GM19023 (cell line): Measurements from ENCODE around the gene CCDC85C.

Source experiments
- ATAC-seq: cut with Tn5 transposase; IDR thresholded peaks from one replicate; pipeline ENCODE4 v1.9.1; 2021; ENCODE audit warnings: mild to moderate bottlenecking, moderate library complexity; ENCODE audit not compliant: unreplicated experiment

CCDC85C gene

DNA sequence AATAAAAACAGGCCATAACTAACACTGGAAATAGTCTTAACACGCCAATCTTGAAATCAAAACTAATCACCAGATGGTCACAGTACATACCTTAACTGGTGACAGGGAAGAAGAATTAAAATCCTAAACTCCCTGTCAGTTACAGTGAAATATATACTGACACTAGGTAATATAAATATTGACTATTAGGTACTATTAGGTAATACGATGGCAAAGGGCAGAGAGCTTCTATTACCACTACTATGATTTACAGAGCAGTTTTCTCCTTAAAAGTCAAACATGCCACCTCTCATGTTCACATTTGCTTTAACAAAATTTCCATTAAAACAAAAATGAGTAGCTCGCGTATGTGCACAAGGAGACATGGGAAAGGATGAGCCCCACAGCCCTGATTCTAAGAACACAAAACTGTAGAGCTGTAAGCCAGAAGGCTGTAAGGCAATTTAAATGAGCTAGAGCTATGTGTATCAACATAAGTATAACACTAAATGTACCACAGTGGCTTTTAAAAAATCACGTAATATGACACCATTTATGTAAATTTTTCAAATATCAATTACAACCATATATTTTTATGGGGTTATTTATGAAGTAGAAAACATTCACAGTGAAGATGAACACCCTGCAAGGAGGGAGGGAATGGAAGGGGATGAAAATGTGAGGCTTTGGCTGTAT, 142.5 kb downstream of the CCDC85C start:
- no peak for ATAC-seq

DNA sequence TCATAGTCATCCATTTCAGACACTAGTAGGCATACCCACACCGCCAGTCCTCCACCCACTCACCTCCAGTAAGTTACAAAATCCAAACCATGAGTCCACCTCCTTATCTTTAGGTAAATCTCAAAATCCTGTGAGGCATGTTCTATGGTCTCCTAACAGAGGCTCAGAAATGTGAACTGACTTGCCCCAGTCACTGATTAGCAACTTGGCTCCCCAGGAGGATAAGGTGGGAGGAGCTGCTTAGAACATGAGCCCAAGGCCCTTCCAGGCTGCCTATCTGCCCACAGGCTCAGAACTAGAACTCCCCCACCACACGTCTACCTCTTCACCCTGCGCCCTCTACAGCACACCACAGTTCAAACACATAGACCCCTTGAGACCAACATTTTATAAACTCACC, 143.2 kb downstream of the CCDC85C start:
- ATAC-seq = no peak

DNA sequence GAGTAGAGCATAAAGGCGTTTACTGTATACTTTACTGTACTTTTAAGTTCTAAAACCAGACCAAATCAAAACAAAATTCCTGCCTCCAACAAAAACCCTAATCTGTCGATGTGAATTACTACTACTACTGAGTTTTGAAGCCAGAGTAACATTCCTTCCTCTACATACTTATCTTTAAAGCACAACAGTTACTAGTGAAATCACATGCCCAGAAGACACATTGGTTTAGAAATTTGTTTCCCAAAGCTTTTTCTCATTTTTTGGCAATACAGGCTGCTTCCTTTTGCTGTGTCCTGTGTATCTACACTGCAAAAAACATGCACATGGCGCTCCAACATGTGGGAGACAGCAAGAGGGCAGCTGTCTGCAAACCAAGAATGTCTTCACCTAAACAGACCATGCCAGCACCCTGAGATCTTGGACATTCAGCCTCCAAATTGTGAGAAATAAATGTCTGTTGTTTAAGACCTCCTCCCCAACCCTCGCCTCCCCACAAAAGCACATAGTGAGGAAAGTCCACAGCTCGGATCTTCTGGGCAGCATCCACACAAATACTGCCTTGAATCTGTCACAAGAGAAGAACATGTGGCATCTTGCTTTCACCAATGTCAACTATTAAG, 144.4 kb downstream of the CCDC85C start:
- ATAC-seq = no peak

DNA sequence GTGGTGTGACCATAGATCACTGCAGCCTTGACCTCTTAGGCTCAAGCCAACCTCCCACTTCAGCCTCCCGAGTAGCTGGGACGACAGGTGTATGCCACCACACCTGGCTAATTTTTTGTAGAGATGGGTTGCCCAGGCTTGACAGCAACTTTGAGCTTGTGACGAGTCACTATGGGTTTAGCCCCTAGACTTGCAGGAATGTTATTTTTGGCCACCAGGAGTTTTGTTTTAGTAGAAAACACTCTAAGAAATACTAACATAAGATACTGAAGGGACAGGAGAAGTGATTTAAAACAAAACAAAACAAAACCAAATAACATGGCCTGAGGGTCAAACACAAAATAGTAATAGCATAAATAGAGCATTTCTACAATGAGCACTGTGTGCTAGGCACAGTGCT, 149.8 kb downstream of the CCDC85C start:
- no peak for ATAC-seq

DNA sequence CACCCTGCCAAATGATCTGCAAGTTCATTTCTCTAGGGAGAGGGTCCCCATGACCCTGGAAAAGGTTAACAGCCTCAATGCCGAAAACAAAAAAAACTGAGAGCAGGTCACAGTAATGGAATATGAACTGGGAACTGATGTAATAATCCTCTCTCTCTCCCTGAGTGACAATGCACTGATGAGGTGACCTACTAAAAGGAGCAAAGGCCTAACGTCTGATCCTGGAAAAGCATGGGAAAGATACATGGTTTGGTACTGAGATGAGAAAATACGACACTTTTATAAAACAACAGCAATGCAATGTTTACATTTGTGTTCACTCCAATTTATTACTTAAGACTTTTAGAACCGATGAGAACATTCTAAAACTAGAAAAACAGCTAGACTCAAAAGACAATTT, 151.0 kb downstream of the CCDC85C start:
- ATAC-seq = no peak

DNA sequence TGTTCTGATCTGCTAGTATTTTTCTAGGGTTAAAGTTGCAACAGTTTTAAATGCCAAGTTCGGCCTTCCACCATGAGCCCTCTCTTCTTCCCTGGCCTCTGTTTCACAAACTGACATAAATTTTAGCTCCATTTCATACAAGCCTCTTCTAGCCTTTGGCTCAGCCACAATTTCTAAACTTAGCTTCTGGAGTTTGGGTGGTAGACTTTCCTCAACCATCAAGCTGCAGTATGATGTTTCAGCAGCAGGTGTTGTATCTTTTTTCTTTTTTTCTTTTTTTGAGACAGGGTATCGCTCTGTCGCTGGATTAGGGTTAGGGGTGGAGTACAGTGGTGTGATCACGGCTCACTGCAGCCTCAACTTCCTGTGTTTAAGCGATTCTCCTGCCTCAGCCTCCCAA, 152.8 kb downstream of the CCDC85C start:
- no peak for ATAC-seq

DNA sequence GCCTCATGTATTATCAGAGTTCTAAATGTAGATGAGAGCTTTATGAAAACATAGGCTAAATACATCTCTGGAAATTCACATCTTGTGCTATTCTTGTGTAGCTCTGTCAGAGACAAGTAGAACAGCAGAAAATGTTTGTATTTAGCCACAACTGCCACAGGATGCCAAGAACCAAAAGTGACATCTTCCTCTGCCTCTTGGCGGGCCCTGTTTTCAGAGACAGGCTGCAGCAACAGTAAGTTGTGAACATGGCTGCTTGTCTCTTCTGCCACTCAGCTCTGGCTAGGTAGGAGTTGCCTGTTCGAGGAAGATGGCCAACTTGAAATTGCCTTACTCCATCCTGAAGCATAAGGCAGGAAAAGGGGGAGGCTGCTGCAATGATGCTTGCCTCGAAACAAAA, 153.7 kb downstream of the CCDC85C start:
- no peak for ATAC-seq
